HepG2 (cell line): Measurements from ENCODE around the gene SLC25A22. TPM values are rescaled to one million over a fixed set of nuclear protein-coding genes. Genes with fewer than 3 reads are reported as not detected.
A peak's percentile ranks its signal among the peaks of the same experiment; 100 is the strongest.

Source experiments
- HNRNPUL1 ChIP-seq: fragments of 200-400 bp; formaldehyde crosslinking; IDR thresholded peaks from 2 replicates; pipeline ENCODE4 v1.6.1; 2017; ENCODE audit warnings: low read depth, mild to moderate bottlenecking, low read length, moderate library complexity
- ISL2 ChIP-seq: sonication (generic); formaldehyde crosslinking; IDR thresholded peaks from 2 replicates; pipeline ENCODE4 v1.5.0; 2020; ENCODE audit warnings: missing genetic modification reagents
- MTF1 ChIP-seq: sonication (generic); formaldehyde crosslinking; IDR thresholded peaks from 2 replicates; pipeline ENCODE4 v1.5.0; 2020; ENCODE audit warnings: missing genetic modification reagents
- NRL ChIP-seq: sonication (generic); formaldehyde crosslinking; IDR thresholded peaks from 2 replicates; pipeline ENCODE4 v1.5.0; 2020; ENCODE audit warnings: missing genetic modification reagents, mild to moderate bottlenecking, moderate library complexity, borderline replicate concordance
- PHF8 ChIP-seq: sonication (generic); formaldehyde crosslinking; IDR thresholded peaks from 2 replicates; pipeline ENCODE4 v1.5.0; 2020; ENCODE audit warnings: missing genetic modification reagents
- RFX5 ChIP-seq: IDR thresholded peaks from 2 replicates; pipeline ENCODE4 v1.6.1; 2011; ENCODE audit warnings: low read depth, low read length, improper control_type of control experiment
- SAP130 ChIP-seq: IDR thresholded peaks from 2 replicates; pipeline ENCODE4 v1.6.1; 2016; ENCODE audit warnings: low read depth
- SNAPC4 ChIP-seq: sonication (generic); formaldehyde crosslinking; IDR thresholded peaks from 2 replicates; pipeline ENCODE4 v1.4.0; 2020; ENCODE audit warnings: mild to moderate bottlenecking, missing genetic modification reagents
- TGIF2 ChIP-seq: IDR thresholded peaks from 2 replicates; pipeline ENCODE4 v1.6.1; 2016; ENCODE audit warnings: control low read depth, missing compliant biosample characterization
- ZBTB20 ChIP-seq: sonication (generic); formaldehyde crosslinking; IDR thresholded peaks from 2 replicates; pipeline ENCODE4 v1.8.1; 2023; ENCODE audit warnings: missing genetic modification reagents, low read depth, mild to moderate bottlenecking, borderline replicate concordance
- ZBTB26 ChIP-seq: IDR thresholded peaks from 2 replicates; pipeline ENCODE4 v1.6.1; 2016; ENCODE audit warnings: missing compliant biosample characterization, missing genetic modification reagents, borderline replicate concordance
- ZBTB42 ChIP-seq: sonication (generic); formaldehyde crosslinking; IDR thresholded peaks from 2 replicates; pipeline ENCODE4 v1.5.0; 2020; ENCODE audit warnings: mild to moderate bottlenecking, missing genetic modification reagents
- ZBTB7B ChIP-seq: sonication (generic); formaldehyde crosslinking; IDR thresholded peaks from 2 replicates; pipeline ENCODE4 v1.4.0; 2020; ENCODE audit warnings: missing genetic modification reagents
- ZFY ChIP-seq: sonication (generic); formaldehyde crosslinking; IDR thresholded peaks from 2 replicates; pipeline ENCODE4 v1.4.0; 2020; ENCODE audit warnings: missing genetic modification reagents
- ZNF234 ChIP-seq: sonication (generic); formaldehyde crosslinking; conservative IDR thresholded peaks from 2 replicates; pipeline ENCODE4 v1.5.1; 2020; ENCODE audit warnings: mild to moderate bottlenecking, missing genetic modification reagents
- ZNF317 ChIP-seq: sonication (generic); formaldehyde crosslinking; IDR thresholded peaks from 2 replicates; pipeline ENCODE4 v1.5.0; 2020; ENCODE audit warnings: mild to moderate bottlenecking, missing genetic modification reagents
- ZNF430 ChIP-seq: sonication (generic); formaldehyde crosslinking; IDR thresholded peaks from 2 replicates; pipeline ENCODE4 v1.9.0; 2021; ENCODE audit warnings: mild to moderate bottlenecking, missing genetic modification reagents
- ZNF782 ChIP-seq: sonication (generic); formaldehyde crosslinking; IDR thresholded peaks from 2 replicates; pipeline ENCODE4 v1.4.0; 2020; ENCODE audit warnings: missing genetic modification reagents, mild to moderate bottlenecking, borderline replicate concordance
- polyA plus RNA-seq, 8 experiments: library from polyadenylated mRNA; depleted of rRNA in 3 of 8; stranded (reverse) in 7 of 8; unstranded in 1 of 8; fragments of >200 nt; fragmentation: Illumina TruSeq in 4 of 8; extraction: Trizol in 4 of 8; gene quantifications; 2 replicates each; pipeline versions ENCODE4 v1.2.1 to v1.2.3, GENCODE V29; 2011 to 2016; ENCODE audit warnings: low read depth in 4 of 8, missing spikeins in 1 of 8, mixed read lengths in 1 of 8; ENCODE audit not compliant: insufficient read depth in 1 of 8
- total RNA-seq, 5 experiments: library from RNA; depleted of rRNA; stranded (reverse); fragments of >200 nt; fragmentation: Illumina TruSeq; extraction: Trizol; gene quantifications; 2 replicates each; pipeline ENCODE4 v1.2.3, GENCODE V29; 2016; ENCODE audit warnings: low read depth in 1 of 5
- TF ChIP-seq, protein P1 (sequence below): sonication (generic); formaldehyde crosslinking; IDR thresholded peaks from 2 replicates; pipeline ENCODE4 v1.4.0; 2020; ENCODE audit warnings: mild to moderate bottlenecking, missing genetic modification reagents
- TF ChIP-seq, protein P2 (sequence below): sonication (generic); formaldehyde crosslinking; IDR thresholded peaks from 2 replicates; pipeline ENCODE4 v1.5.0; 2020; ENCODE audit warnings: missing genetic modification reagents

SLC25A22 gene
- total and polyA plus RNA-seq, 2 of the 13 experiments (the other 11 are each of a cell fraction or from before 2014, with no cell fraction given) = 12.4 to 19.2 TPM

DNA sequence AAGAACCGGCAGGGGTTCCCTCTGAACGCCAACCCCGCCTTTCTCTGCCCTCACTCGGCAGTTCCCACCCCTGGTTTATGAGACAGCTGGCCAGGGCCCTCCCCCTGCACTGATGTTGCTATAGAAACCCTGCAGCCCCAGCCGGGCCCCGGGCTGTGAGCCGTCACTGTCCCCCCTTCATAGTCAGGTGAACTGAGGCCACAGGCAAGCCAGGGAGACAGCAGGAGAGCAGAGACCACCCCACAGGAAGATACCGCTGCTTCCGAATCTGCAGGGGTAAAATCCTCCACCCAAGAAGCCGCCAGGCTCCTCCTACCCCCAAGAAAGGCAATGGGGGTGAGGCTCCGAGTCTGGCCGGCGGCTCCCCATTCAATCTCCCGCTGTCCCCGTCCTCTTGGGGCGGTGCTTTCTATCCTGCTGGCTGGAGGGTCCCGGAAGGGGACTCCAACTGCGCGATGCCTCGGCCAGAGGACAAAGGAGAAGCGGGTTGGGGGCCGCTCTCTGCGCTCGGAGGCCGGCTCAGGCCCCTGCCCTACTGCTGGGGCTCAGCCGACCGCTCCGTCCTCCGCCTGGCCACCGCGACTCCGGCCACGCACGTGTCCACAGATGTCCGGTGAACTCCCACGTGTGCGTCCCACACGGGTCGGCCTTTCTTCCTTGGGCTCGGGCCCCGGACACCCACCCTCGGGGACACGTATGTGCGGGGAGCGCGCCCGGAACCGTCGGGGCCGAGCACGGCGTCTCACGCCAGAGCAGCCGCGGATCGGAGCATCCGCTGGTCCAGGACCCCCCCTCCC, 587 bp downstream of the SLC25A22 start (continued):
- TF ChIP-seq, protein P1, sequence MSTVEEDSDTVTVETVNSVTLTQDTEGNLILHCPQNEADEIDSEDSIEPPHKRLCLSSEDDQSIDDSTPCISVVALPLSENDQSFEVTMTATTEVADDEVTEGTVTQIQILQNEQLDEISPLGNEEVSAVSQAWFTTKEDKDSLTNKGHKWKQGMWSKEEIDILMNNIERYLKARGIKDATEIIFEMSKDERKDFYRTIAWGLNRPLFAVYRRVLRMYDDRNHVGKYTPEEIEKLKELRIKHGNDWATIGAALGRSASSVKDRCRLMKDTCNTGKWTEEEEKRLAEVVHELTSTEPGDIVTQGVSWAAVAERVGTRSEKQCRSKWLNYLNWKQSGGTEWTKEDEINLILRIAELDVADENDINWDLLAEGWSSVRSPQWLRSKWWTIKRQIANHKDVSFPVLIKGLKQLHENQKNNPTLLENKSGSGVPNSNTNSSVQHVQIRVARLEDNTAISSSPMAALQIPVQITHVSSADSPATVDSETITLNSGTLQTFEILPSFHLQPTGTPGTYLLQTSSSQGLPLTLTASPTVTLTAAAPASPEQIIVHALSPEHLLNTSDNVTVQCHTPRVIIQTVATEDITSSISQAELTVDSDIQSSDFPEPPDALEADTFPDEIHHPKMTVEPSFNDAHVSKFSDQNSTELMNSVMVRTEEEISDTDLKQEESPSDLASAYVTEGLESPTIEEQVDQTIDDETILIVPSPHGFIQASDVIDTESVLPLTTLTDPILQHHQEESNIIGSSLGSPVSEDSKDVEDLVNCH (CRISPR knock-in tag) = no peak
- no peak for TF ChIP-seq MTF1 (CRISPR knock-in tag)
- peak; percentile 78 for TF ChIP-seq SAP130
- TF ChIP-seq TGIF2 (CRISPR knock-in tag) = peak; percentile 25; the same call in 1 of the 2 replicates
- 0 out of 2 replicates have a peak, but pooled peaks have one; percentile 62 for TF ChIP-seq ZBTB42 (CRISPR knock-in tag)
- 0 out of 2 replicates have a peak, but pooled peaks have one; percentile 12 for TF ChIP-seq ZBTB7B (CRISPR knock-in tag)
- peak; percentile 69 for TF ChIP-seq ZFY (CRISPR knock-in tag)
- TF ChIP-seq NRL (CRISPR knock-in tag) = peak; percentile 82
- peak; percentile 26; the same call in 1 of the 2 replicates for TF ChIP-seq ZNF317 (CRISPR knock-in tag)
- TF ChIP-seq ZNF234 (CRISPR knock-in tag) = 0 out of 2 replicates have a peak, but pooled peaks have one; percentile 49
- peak; percentile 51; the same call in 1 of the 2 replicates for TF ChIP-seq ZBTB20 (CRISPR knock-in tag)
- no peak for TF ChIP-seq ISL2
- peak; percentile 55; the same call in 1 of the 2 replicates for TF ChIP-seq ZNF782
- TF ChIP-seq PHF8 (CRISPR knock-in tag) = peak; percentile 72
- TF ChIP-seq ZNF430 (CRISPR knock-in tag) = peak; percentile 60; the same call in 1 of the 2 replicates
- TF ChIP-seq SNAPC4 = 0 out of 2 replicates have a peak, but pooled peaks have one; percentile 5
- TF ChIP-seq RFX5 = no peak
- TF ChIP-seq HNRNPUL1 = no peak
- TF ChIP-seq, protein P2, sequence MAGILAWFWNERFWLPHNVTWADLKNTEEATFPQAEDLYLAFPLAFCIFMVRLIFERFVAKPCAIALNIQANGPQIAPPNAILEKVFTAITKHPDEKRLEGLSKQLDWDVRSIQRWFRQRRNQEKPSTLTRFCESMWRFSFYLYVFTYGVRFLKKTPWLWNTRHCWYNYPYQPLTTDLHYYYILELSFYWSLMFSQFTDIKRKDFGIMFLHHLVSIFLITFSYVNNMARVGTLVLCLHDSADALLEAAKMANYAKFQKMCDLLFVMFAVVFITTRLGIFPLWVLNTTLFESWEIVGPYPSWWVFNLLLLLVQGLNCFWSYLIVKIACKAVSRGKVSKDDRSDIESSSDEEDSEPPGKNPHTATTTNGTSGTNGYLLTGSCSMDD (CRISPR knock-in tag) = no peak
- peak; percentile 22; the same call in 1 of the 2 replicates for TF ChIP-seq ZBTB26 (CRISPR knock-in tag)
